ENCODE data around the gene ZFAND3. TPM values are rescaled to one million over a fixed set of nuclear protein-coding genes. Genes with fewer than 3 reads are reported as not detected.

The ZFAND3 gene
- polyA plus RNA-seq, 3 donors = 11.5 to 21.1 (median 11.7) TPM

- Histone ChIP-seq H3K4me1 (ENCODE audit: control insufficient read depth in 1 of 2, insufficient read depth in 2 of 2, low read length in 2 of 2) (no peaks in the 10 kb centered on the region), H3K4me3 (replicated peaks in 1 of 3; ENCODE audit: low read depth in 2 of 3, low read length in 3 of 3) (no peak overlapping the region), H3K4me2 (replicated peaks; ENCODE audit: extremely low read depth, low read length, poor library complexity, severe bottlenecking) (no peak overlapping the region), H3K36me3 (replicated peaks in 1 of 2; ENCODE audit: control insufficient read depth in 1 of 2, insufficient read depth in 2 of 2, low read length in 2 of 2) (peaks cover 21 to 58% of the 10 kb centered on the region in 2 donors), H4K20me1 (ENCODE audit: insufficient read depth, low read length) (peaks cover 96% of the 10 kb centered on the region), H3K9ac (ENCODE audit: insufficient read depth, low read length, poor library complexity, severe bottlenecking) (no peak overlapping the region), H2AFZ (ENCODE audit: insufficient read depth, low read depth, low read length, poor library complexity, severe bottlenecking) (no peak overlapping the region), H3K27ac (ENCODE audit: low read depth in 1 of 2, low read length in 2 of 2) (no peak overlapping the region), H3K79me2 (ENCODE audit: insufficient read depth, low read length) (no peaks in the 10 kb centered on the region), H3K9me3 (replicated peaks in 1 of 2; ENCODE audit: control insufficient read depth in 1 of 2, insufficient read depth in 1 of 2, low read length in 2 of 2) (no peaks in the 10 kb centered on the region), H3K27me3 (ENCODE audit: control insufficient read depth in 2 of 2, insufficient read depth in 2 of 2, low read length in 2 of 2) (no peaks in the 10 kb centered on the region)
- H3K9me3 Mint-ChIP-seq = peaks cover 0 to 3% (median 0%) of the 10 kb centered on the region in 7 donors
- no peaks in the 10 kb centered on the region for H3K4me1 Mint-ChIP-seq
- TF ChIP-seq CTCF (IDR thresholded peaks at IDR 0.05) = no peak
- WGBS (ENCODE audit: insufficient coverage) = 100% methylated on average over 1 of the region's 3 CpGs
- no peak overlapping the region for H3K4me3 Mint-ChIP-seq
- no peak for DNase-seq
- intact Hi-C loops (cut with micrococcal nuclease) = no loop called here
- peak overlapping the region in 1 of 7 donors; percentile 3 for H3K27ac Mint-ChIP-seq
- peaks cover 53 to 57% of the 10 kb centered on the region in 2 donors for H3K36me3 Mint-ChIP-seq
- H3K27me3 Mint-ChIP-seq (ENCODE audit: low read depth in 3 of 3) = no peaks in the 10 kb centered on the region
These were observed 296.1 kb downstream of the ZFAND3 start for GRCh38 chr6:38115626-38116008.

- peaks cover 59 to 62% of the 10 kb centered on the region in 2 donors for H3K36me3 Mint-ChIP-seq
- Histone ChIP-seq H3K36me3 (replicated peaks in 1 of 2; ENCODE audit: control insufficient read depth in 1 of 2, insufficient read depth in 2 of 2, low read length in 2 of 2) (peaks cover 25 to 64% of the 10 kb centered on the region in 2 donors), H3K27me3 (ENCODE audit: control insufficient read depth in 2 of 2, insufficient read depth in 2 of 2, low read length in 2 of 2) (no peaks in the 10 kb centered on the region), H4K20me1 (ENCODE audit: insufficient read depth, low read length) (peaks cover 96% of the 10 kb centered on the region), H3K4me2 (replicated peaks; ENCODE audit: extremely low read depth, low read length, poor library complexity, severe bottlenecking) (no peak overlapping the region), H2AFZ (ENCODE audit: insufficient read depth, low read depth, low read length, poor library complexity, severe bottlenecking) (no peak overlapping the region), H3K27ac (ENCODE audit: low read depth in 1 of 2, low read length in 2 of 2) (no peak overlapping the region), H3K9me3 (replicated peaks in 1 of 2; ENCODE audit: control insufficient read depth in 1 of 2, insufficient read depth in 1 of 2, low read length in 2 of 2) (no peaks in the 10 kb centered on the region), H3K4me1 (ENCODE audit: control insufficient read depth in 1 of 2, insufficient read depth in 2 of 2, low read length in 2 of 2) (no peaks in the 10 kb centered on the region), H3K4me3 (replicated peaks in 1 of 3; ENCODE audit: low read depth in 2 of 3, low read length in 3 of 3) (no peak overlapping the region), H3K9ac (ENCODE audit: insufficient read depth, low read length, poor library complexity, severe bottlenecking) (no peak overlapping the region), H3K79me2 (ENCODE audit: insufficient read depth, low read length) (no peaks in the 10 kb centered on the region)
- H3K4me1 Mint-ChIP-seq = no peaks in the 10 kb centered on the region
- 100% methylated on average over 6 of the region's 6 CpGs for WGBS (ENCODE audit: insufficient coverage)
- intact Hi-C loops (cut with micrococcal nuclease) = no loop called here
- peak overlapping the region in 1 of 7 donors; percentile 20 for H3K27ac Mint-ChIP-seq
- no peak for DNase-seq
- H3K9me3 Mint-ChIP-seq = peaks cover 0 to 5% (median 0%) of the 10 kb centered on the region in 7 donors
- H3K4me3 Mint-ChIP-seq = no peak overlapping the region
- H3K27me3 Mint-ChIP-seq (ENCODE audit: low read depth in 3 of 3) = no peaks in the 10 kb centered on the region
- no peak for TF ChIP-seq CTCF (IDR thresholded peaks at IDR 0.05)
These were observed 296.7 kb downstream of the ZFAND3 start for GRCh38 chr6:38116248-38116647.

All from CD14-positive monocyte (primary cell).